GM12874 (cell line): ENCODE data around the gene NIPA2.

Experiments used
- CTCF ChIP-seq: IDR thresholded peaks from 2 replicates; pipeline ENCODE4 v1.5.1; 2011; ENCODE audit warnings: low read depth, mild to moderate bottlenecking, control low read depth, low read length, moderate library complexity; ENCODE audit not compliant: insufficient read depth

Gene NIPA2

GRCh38 chr15:22845289-22845900 lies 6.9 kb downstream of the NIPA2 start:
- TF ChIP-seq CTCF: no peak

- no peak for TF ChIP-seq CTCF
These were observed 7.6 kb downstream of the NIPA2 start for GRCh38 chr15:22846073-22846472.

GRCh38 chr15:22850055-22850454 lies 11.6 kb downstream of the NIPA2 start:
- TF ChIP-seq CTCF: no peak

- TF ChIP-seq CTCF: no peak
These were observed 13.0 kb downstream of the NIPA2 start for GRCh38 chr15:22851513-22851912.

- TF ChIP-seq CTCF: no peak
These were observed 17.3 kb downstream of the NIPA2 start for GRCh38 chr15:22855791-22856190.

GRCh38 chr15:22856659-22857058 lies 18.2 kb downstream of the NIPA2 start:
- no peak for TF ChIP-seq CTCF

- no peak for TF ChIP-seq CTCF
These were observed 22.7 kb downstream of the NIPA2 start for GRCh38 chr15:22861161-22861560.
